GM12801 (cell line): Measurements from ENCODE around the gene CLCN3.

Experiments used
- TF ChIP-seq, protein P1 (sequence below): IDR thresholded peaks from one replicate; pipeline ENCODE4 v1.5.1; 2011; ENCODE audit warnings: control low read depth; ENCODE audit not compliant: insufficient read length; ENCODE audit errors: extremely low read depth

The CLCN3 gene

DNA sequence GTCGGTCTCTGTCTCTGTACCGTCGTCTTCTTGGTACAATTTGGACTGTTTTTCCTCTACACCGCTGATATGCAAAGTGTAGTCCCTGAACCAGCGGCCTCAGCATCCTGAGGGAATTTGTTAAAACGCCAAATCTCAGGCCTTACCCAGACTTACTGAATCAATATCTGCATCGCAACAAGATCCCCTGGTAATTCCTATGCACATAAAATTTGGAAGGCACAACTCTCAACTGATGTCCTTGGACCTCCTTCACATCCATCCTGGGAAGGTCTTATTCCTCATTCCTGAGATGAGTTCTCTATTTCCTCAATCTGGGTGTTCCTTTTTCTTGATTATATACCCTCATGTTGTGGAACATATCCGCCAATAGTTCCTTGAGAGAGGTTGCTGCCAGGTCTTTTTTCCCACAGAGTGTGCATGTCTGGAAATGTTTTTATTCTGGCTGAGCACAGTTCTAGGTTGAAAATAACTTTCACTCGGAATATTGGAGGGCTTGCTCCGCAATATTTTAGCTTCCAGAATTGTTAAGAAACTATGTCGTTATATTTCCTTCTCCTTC, 138.1 kb downstream of the CLCN3 start:
- TF ChIP-seq, protein P1, sequence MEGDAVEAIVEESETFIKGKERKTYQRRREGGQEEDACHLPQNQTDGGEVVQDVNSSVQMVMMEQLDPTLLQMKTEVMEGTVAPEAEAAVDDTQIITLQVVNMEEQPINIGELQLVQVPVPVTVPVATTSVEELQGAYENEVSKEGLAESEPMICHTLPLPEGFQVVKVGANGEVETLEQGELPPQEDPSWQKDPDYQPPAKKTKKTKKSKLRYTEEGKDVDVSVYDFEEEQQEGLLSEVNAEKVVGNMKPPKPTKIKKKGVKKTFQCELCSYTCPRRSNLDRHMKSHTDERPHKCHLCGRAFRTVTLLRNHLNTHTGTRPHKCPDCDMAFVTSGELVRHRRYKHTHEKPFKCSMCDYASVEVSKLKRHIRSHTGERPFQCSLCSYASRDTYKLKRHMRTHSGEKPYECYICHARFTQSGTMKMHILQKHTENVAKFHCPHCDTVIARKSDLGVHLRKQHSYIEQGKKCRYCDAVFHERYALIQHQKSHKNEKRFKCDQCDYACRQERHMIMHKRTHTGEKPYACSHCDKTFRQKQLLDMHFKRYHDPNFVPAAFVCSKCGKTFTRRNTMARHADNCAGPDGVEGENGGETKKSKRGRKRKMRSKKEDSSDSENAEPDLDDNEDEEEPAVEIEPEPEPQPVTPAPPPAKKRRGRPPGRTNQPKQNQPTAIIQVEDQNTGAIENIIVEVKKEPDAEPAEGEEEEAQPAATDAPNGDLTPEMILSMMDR = no peak

DNA sequence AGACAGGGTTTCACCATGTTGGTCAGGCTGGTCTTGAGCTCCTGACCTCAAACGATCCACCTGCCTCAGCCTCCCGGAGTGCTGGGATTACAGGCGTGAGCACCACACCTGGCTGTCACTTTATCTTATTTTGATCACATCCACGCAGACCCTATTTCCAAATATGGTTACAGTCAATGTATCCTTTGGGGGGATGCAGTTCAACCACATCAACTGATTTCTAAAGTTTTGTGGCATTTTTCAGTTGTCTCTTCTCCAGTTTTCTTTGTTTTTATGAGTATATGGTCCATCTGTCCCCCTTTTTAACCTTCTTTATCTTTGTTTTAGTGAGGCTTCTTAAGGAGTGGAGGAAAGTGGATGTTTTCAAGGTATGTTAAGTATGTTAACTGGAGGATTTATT, 141.5 kb downstream of the CLCN3 start:
- TF ChIP-seq, protein P1 = no peak

- TF ChIP-seq, protein P1 = no peak
These were observed 145.5 kb downstream of the CLCN3 start for GRCh38 chr4:169765835-169766234.

- TF ChIP-seq, protein P1 = no peak
These were observed 146.4 kb downstream of the CLCN3 start for GRCh38 chr4:169766741-169767140.

DNA sequence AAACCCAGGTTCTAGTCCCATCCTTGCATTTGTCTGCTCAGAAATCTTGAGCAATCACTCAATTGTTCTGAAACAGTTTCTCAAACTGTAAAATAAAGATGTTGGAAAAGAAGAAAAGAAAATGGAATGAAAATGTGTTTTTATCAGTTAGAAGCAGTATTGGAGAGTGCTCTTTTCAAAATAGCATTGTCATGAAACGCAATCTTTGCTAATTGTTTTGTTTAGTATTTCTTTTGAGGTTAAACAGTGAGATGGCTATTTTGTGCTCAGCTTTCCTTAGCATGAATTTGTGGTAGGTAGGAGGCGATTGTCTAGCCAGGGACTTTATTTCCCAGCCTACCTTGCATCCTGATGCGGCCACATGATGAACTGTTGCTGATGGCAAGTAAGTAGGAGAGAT, 148.0 kb downstream of the CLCN3 start:
- TF ChIP-seq, protein P1 = no peak

GRCh38 chr4:169770416-169770815, 150.0 kb downstream of the CLCN3 start:
- TF ChIP-seq, protein P1 = no peak
